Stimulated activated CD4-positive, alpha-beta T cell treated with anti-CD3 and anti-CD28 coated beads, Interleukin-1b, Interleukin-23, amount 100 ng/mL, for 4 hours (primary cell): ENCODE measurements around the gene NOL12.
"Not testable (repeated sequence)": the region's sequence is repeated elsewhere in the genome, so short reads cannot be mapped to it uniquely, and the experiment has no call there.

Source experiments
- DNase-seq, 2 donors: peaks; one replicate each; pipeline ENCODE4 v3.0.0-alpha.2; 2020; ENCODE audit warnings: low read depth in 2 of 2

NOL12 gene

DNA sequence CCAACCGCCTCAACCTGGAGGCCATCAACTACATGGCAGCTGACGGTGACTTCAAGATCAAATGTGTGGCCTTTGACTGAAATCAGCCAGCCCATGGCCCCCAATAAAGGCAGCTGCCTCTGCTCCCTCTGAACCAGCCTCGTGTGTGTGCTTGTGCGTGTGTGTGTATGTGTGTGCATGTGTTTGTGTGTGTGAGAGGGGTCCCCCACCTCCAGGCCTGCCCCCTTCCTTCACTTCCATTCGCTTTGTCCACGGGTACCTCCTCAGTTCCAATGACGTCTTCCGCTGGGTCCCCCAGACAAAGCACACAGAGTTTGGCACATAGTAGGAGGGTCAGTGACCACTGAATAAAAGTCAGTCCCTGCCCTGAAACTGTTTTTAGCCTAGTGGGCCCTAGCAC, 6.5 kb upstream of the NOL12 start:
- no peak for DNase-seq

DNA sequence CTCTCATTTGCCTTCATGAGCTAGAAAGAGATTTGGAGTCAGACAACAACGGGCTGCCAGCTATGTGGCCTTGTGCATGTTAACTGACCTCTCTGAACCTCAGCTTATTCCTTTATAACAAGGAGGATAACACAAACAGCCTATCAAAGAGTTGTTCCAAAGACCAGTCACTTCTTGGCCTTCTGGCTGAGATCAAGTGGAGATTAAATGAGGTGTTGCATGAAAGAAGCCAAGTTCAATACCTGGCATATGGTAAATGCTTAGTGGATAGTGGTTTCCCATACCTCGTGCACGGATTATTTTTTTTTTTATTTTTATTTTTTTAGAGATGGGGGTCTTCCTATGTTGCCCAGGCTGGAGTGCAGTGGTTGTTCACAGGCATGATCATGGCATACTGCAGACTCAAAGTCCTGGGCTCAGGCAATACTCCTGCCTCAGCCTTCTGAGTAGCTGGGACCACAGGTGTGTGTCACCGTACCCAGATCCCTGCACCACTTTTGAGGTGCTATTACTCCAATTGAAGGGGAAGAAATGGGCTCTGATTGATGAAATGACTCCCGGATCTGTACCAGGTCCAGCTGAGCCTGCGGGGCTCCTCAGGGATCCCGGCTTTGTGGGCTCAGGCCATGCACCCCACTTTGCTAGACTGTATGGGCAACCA, 5.8 kb upstream of the NOL12 start:
- DNase-seq, result no peak

DNA sequence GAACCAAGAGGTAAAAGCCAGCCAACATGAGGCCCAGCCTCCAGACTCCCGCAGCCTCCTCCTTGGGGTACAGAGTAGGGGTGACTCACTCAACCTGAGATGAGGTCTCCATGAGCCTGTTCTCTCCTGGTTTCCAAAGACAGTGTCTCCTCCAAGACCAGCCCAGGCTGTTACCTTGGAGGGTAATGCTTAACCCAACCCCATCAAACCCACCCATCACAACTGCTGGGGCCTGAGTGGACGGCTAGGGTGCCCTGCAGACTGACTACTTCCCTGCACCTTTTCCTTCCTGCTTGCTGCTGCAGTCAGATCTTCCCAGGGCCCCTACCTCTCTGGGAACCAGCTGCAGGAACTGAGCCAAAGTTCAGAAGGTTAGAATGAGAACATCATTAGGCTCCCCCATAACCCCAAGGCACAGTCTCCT, 5.1 kb upstream of the NOL12 start:
- no peak for DNase-seq

DNA sequence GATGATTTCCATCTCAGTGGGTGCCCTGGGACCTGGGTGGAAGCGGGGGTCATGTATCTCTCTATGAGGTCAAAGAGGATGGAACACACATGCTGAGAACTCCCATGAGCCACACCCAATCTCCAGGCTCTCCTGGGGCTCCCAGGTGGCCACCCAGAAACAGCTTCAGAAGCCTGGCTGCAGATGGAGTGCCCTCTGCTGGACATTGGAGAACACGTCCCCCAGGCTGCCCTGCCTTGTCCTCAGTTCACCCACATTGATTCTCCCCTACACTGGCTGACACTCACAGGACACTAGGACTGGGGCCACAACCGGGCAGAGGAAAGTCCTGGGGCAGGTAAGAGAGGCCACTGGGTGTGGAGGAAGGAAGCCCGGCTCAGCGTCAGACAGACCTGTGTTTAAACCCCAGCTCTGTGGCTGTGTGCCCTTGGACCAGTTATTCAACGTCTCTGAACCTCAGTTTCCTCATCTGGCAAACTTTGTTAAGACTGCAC, 4.5 kb upstream of the NOL12 start:
- DNase-seq, result peak; percentile 57

- no peak for DNase-seq
Observed at GRCh38 chr22:37684803-37685615, 1.1 kb upstream of the NOL12 start.

DNA sequence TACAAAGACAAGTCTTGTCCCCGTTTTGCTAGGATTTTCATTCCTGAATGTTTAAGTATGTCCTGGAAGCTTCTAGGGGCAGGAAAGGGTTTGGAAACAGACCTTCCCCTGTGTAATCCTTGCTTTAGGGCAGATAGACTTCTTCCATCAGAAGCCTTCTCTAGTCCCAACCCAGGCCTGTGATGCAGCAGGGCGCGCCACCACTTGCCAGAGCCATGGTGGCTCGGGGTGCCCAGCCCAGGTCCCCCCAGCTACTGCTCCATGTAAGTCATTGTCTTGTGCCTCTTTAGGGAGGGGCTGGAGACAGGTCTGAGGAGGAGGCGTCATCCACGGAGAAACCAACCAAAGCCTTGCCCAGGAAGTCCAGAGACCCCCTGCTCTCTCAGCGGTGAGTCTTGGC, 4.3 kb downstream of the NOL12 start:
- DNase-seq, result no peak

DNA sequence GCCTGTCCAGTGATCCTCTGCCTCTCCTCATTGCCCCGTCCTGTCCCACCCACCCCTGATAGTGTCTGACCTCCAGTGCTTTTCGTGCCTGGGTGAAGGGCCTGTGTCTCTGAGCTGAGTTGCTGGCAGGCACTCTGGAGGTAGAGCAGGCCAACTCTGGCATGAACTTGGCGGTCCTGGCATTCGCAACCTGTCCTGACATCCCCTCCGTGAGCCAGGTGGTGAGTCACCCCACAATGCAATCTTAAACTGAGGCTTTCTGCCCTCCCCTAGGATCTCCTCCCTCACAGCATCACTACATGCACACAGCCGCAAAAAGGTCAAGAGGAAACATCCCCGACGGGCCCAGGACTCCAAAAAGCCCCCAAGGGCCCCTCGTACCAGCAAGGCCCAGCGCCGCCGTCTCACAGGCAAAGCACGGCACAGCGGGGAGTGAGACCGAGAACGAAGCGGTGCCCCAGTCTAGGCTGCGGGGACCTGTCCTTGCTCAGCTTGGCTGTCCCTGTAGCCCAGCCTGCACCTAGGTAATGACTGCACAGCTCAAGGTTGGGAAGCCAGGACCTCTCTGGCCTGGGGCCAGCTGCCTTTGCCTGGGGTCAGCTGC, 4.9 kb downstream of the NOL12 start:
- DNase-seq, result no peak

- DNase-seq, result no peak
Observed at GRCh38 chr22:37692627-37693285, 6.6 kb downstream of the NOL12 start.

GRCh38 chr22:37694131-37694530, 8.0 kb downstream of the NOL12 start:
- DNase-seq, result not testable (repeated sequence)

GRCh38 chr22:37696260-37696656, 10.1 kb downstream of the NOL12 start:
- not testable (repeated sequence) for DNase-seq

DNA sequence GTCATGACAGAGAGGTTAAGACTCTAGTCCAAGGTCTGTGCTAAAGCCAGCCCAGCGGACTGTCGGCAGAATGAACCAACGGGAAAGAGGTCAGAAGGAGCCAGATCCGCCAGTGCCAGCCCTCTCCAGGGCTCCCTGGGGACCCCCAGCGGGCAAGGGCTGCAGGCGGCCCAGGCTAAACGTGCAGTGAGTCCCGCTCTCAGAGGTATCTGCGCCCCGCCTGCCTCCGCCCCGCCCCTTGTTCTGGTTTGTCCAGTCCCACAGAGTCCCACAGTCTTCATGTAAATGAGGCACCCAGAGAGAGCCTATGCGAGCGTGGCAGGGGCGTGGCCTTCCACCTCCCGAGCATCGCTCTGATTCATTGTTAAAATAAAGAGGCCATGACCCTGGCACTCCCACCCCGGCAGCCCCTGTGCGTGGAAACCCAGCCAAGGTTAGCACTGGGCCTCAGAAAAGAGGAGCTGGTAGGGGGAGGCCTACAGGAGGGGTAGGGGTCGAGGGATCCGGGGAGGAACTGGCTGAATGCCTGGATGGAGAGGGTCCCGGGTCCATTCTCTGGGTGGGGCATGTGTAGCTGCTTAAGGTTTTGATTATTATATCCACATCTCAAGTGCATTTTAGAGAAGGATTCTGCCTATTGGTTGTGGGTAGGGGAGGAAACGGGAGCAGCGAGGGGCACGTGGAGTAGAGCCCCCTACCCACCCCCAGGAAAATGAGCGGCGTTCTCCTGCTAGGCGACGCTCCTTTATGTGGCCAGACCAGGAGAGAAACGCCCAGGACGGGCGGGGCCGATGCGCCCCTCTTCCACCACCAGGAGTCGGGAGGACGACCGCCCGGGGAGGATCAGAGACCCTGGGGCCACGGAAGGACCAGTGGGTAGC, 10.8 kb downstream of the NOL12 start, which contains the start of gene TRIOBP:
TSS of gene TRIOBP (plus strand) at position 392 of the 881 bp plus-strand sequence. CDS start 4,318 bp downstream, outside the sequence.
- peak; percentile 60 to 80 for DNase-seq

- DNase-seq, result no peak
Observed at GRCh38 chr22:37697538-37697835, 11.3 kb downstream of the NOL12 start.

- DNase-seq, result no peak
Observed at GRCh38 chr22:37701141-37701786, 15.1 kb downstream of the NOL12 start.

DNA sequence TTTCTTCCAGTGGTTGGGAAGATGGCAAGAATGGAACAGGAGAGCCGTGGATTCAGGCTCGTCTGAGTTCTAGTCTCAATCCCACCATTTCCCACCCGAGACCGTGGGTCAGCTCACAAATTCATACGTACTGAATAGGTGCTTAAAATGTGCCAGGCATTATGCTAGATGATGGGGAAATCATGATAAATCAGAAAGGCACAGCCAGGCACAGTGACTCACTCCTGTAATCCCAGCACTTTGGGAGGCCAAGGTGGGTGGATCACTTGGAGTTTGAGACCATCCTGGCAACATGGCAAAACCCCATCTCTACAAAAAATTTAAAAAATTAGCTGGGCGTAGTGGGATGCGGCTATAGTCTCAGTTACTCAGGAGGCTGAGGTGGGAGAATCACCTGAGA, 17.8 kb downstream of the NOL12 start:
- no peak for DNase-seq

GRCh38 chr22:37704645-37705044, 18.5 kb downstream of the NOL12 start:
- DNase-seq, result no peak

- DNase-seq, result no peak
Observed at GRCh38 chr22:37705205-37705604, 19.1 kb downstream of the NOL12 start.

GRCh38 chr22:37708580-37709444, 22.7 kb downstream of the NOL12 start:
- no peak for DNase-seq

- DNase-seq, result no peak
Observed at GRCh38 chr22:37709445-37709765, 23.3 kb downstream of the NOL12 start.

DNA sequence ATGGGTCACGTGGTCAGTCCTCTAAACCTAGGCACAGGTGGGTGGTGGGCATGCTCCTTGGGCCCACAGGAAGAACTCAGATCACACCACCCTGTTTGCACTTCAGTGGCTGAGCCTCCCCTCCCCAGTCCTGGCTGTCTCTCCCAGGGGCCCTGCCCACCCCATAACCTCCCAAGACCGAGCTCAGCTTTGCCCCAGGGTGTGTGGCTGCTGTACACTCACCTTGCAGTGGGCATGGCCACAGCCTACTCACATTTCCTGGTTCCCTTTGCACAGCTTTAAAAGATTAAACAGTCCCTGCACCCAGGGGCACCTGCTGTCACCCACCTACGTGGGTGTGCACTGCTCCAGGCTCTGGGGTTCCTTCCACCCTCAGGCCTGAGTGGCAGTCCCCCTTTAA, 24.5 kb downstream of the NOL12 start:
- no peak for DNase-seq

GRCh38 chr22:37711490-37711889, 25.3 kb downstream of the NOL12 start:
- DNase-seq, result no peak
